Measurements from ENCODE around the gene SSH3.

Gene SSH3

GRCh38 chr11:67321313-67321871, 18.1 kb downstream of the SSH3 start:
- Histone ChIP-seq H3K4me3 (ENCODE audit: low read length) (no peak overlapping the region), H3K9ac (ENCODE audit: low read depth, low read length) (no peak overlapping the region), H3K27ac (ENCODE audit: low read length) (no peak overlapping the region), H3K27me3 (ENCODE audit: insufficient read depth, low read length) (peaks cover 32% of the 10 kb centered on the region), H3K9me3 (ENCODE audit: insufficient read depth, low read depth, low read length) (no peaks in the 10 kb centered on the region), H3K36me3 (ENCODE audit: insufficient read depth, low read depth, low read length) (no peaks in the 10 kb centered on the region), H3K4me1 (ENCODE audit: insufficient read depth, low read length) (no peaks in the 10 kb centered on the region)

GRCh38 chr11:67322049-67322448, 18.7 kb downstream of the SSH3 start:
- Histone ChIP-seq H3K27ac (ENCODE audit: low read length) (no peak overlapping the region), H3K4me1 (ENCODE audit: insufficient read depth, low read length) (no peaks in the 10 kb centered on the region), H3K27me3 (ENCODE audit: insufficient read depth, low read length) (peaks cover 32% of the 10 kb centered on the region), H3K9me3 (ENCODE audit: insufficient read depth, low read depth, low read length) (no peaks in the 10 kb centered on the region), H3K9ac (ENCODE audit: low read depth, low read length) (no peak overlapping the region), H3K4me3 (ENCODE audit: low read length) (no peak overlapping the region), H3K36me3 (ENCODE audit: insufficient read depth, low read depth, low read length) (no peaks in the 10 kb centered on the region)

- H3K27ac ChIP-seq (ENCODE audit: low read length) = no peak overlapping the region
- peaks cover 25% of the 10 kb centered on the region for H3K27me3 ChIP-seq (ENCODE audit: insufficient read depth, low read length)
- no peaks in the 10 kb centered on the region for H3K9me3 ChIP-seq (ENCODE audit: insufficient read depth, low read depth, low read length)
- no peak overlapping the region for H3K4me3 ChIP-seq (ENCODE audit: low read length)
- H3K9ac ChIP-seq (ENCODE audit: low read depth, low read length) = no peak overlapping the region
- H3K4me1 ChIP-seq (ENCODE audit: insufficient read depth, low read length) = no peaks in the 10 kb centered on the region
- no peaks in the 10 kb centered on the region for H3K36me3 ChIP-seq (ENCODE audit: insufficient read depth, low read depth, low read length)
Observed at GRCh38 chr11:67323526-67323925, 20.2 kb downstream of the SSH3 start.

- H3K27ac ChIP-seq (ENCODE audit: low read length) = no peak overlapping the region
Observed at GRCh38 chr11:67332081-67332691, 28.9 kb downstream of the SSH3 start.

GRCh38 chr11:67337257-67337656, 33.9 kb downstream of the SSH3 start:
- Histone ChIP-seq H3K36me3 (ENCODE audit: insufficient read depth, low read depth, low read length) (no peaks in the 10 kb centered on the region), H3K4me3 (ENCODE audit: low read length) (no peak overlapping the region), H3K27me3 (ENCODE audit: insufficient read depth, low read length) (no peaks in the 10 kb centered on the region), H3K4me1 (ENCODE audit: insufficient read depth, low read length) (no peaks in the 10 kb centered on the region), H3K27ac (ENCODE audit: low read length) (no peak overlapping the region), H3K9me3 (ENCODE audit: insufficient read depth, low read depth, low read length) (no peaks in the 10 kb centered on the region), H3K9ac (ENCODE audit: low read depth, low read length) (no peak overlapping the region)

More at GRCh38 chr11:67332081-67332691, 28.9 kb downstream of the SSH3 start:
- Histone ChIP-seq H3K9ac (ENCODE audit: low read depth, low read length) (no peak overlapping the region), H3K36me3 (ENCODE audit: insufficient read depth, low read depth, low read length) (no peaks in the 10 kb centered on the region), H3K4me1 (ENCODE audit: insufficient read depth, low read length) (no peaks in the 10 kb centered on the region), H3K4me3 (ENCODE audit: low read length) (no peak overlapping the region), H3K27me3 (ENCODE audit: insufficient read depth, low read length) (no peaks in the 10 kb centered on the region), H3K9me3 (ENCODE audit: insufficient read depth, low read depth, low read length) (no peaks in the 10 kb centered on the region)

- H3K36me3 ChIP-seq (ENCODE audit: insufficient read depth, low read depth, low read length) = no peaks in the 10 kb centered on the region
- H3K9me3 ChIP-seq (ENCODE audit: insufficient read depth, low read depth, low read length) = no peaks in the 10 kb centered on the region
- no peaks in the 10 kb centered on the region for H3K27me3 ChIP-seq (ENCODE audit: insufficient read depth, low read length)
- no peak overlapping the region for H3K27ac ChIP-seq (ENCODE audit: low read length)
- no peak overlapping the region for H3K9ac ChIP-seq (ENCODE audit: low read depth, low read length)
- 0 out of 2 replicates have a peak, but pooled peaks cover 3% of the 10 kb centered on the region for H3K4me1 ChIP-seq (ENCODE audit: insufficient read depth, low read length)
- no peak overlapping the region for H3K4me3 ChIP-seq (ENCODE audit: low read length)
Observed at GRCh38 chr11:67344264-67344663, 40.9 kb downstream of the SSH3 start.

- H3K9me3 ChIP-seq (ENCODE audit: insufficient read depth, low read depth, low read length) = no peaks in the 10 kb centered on the region
- no peak overlapping the region for H3K4me3 ChIP-seq (ENCODE audit: low read length)
- 0 out of 2 replicates have a peak, but pooled peaks cover 3% of the 10 kb centered on the region for H3K4me1 ChIP-seq (ENCODE audit: insufficient read depth, low read length)
- no peaks in the 10 kb centered on the region for H3K27me3 ChIP-seq (ENCODE audit: insufficient read depth, low read length)
- H3K9ac ChIP-seq (ENCODE audit: low read depth, low read length) = no peak overlapping the region
- no peak overlapping the region for H3K27ac ChIP-seq (ENCODE audit: low read length)
- H3K36me3 ChIP-seq (ENCODE audit: insufficient read depth, low read depth, low read length) = no peaks in the 10 kb centered on the region
Observed at GRCh38 chr11:67345247-67345919, 42.1 kb downstream of the SSH3 start.

GRCh38 chr11:67345920-67346819, 42.8 kb downstream of the SSH3 start:
- Histone ChIP-seq H3K4me3 (ENCODE audit: low read length) (no peak overlapping the region), H3K36me3 (ENCODE audit: insufficient read depth, low read depth, low read length) (no peaks in the 10 kb centered on the region), H3K9me3 (ENCODE audit: insufficient read depth, low read depth, low read length) (no peaks in the 10 kb centered on the region), H3K9ac (ENCODE audit: low read depth, low read length) (no peak overlapping the region), H3K27me3 (ENCODE audit: insufficient read depth, low read length) (no peaks in the 10 kb centered on the region), H3K4me1 (ENCODE audit: insufficient read depth, low read length) (0 out of 2 replicates have a peak, but pooled peaks cover 3% of the 10 kb centered on the region), H3K27ac (ENCODE audit: low read length) (no peak overlapping the region)

- Histone ChIP-seq H3K27me3 (ENCODE audit: insufficient read depth, low read length) (no peaks in the 10 kb centered on the region), H3K4me3 (ENCODE audit: low read length) (no peak overlapping the region), H3K36me3 (ENCODE audit: insufficient read depth, low read depth, low read length) (no peaks in the 10 kb centered on the region), H3K9ac (ENCODE audit: low read depth, low read length) (no peak overlapping the region), H3K4me1 (ENCODE audit: insufficient read depth, low read length) (0 out of 2 replicates have a peak, but pooled peaks cover 5% of the 10 kb centered on the region), H3K9me3 (ENCODE audit: insufficient read depth, low read depth, low read length) (no peaks in the 10 kb centered on the region), H3K27ac (ENCODE audit: low read length) (no peak overlapping the region)
Observed at GRCh38 chr11:67347964-67348749, 44.8 kb downstream of the SSH3 start.

GRCh38 chr11:67349036-67349435, 45.7 kb downstream of the SSH3 start:
- no peaks in the 10 kb centered on the region for H3K9me3 ChIP-seq (ENCODE audit: insufficient read depth, low read depth, low read length)
- H3K27ac ChIP-seq (ENCODE audit: low read length) = no peak overlapping the region
- H3K4me3 ChIP-seq (ENCODE audit: low read length) = no peak overlapping the region
- H3K4me1 ChIP-seq (ENCODE audit: insufficient read depth, low read length) = peaks cover 6% of the 10 kb centered on the region; the same call in 1 of the 2 replicates
- H3K27me3 ChIP-seq (ENCODE audit: insufficient read depth, low read length) = no peaks in the 10 kb centered on the region
- H3K36me3 ChIP-seq (ENCODE audit: insufficient read depth, low read depth, low read length) = no peaks in the 10 kb centered on the region
- H3K9ac ChIP-seq (ENCODE audit: low read depth, low read length) = no peak overlapping the region

GRCh38 chr11:67349457-67349856, 46.1 kb downstream of the SSH3 start:
- H3K9ac ChIP-seq (ENCODE audit: low read depth, low read length) = no peak overlapping the region
- H3K4me3 ChIP-seq (ENCODE audit: low read length) = no peak overlapping the region
- no peaks in the 10 kb centered on the region for H3K9me3 ChIP-seq (ENCODE audit: insufficient read depth, low read depth, low read length)
- peaks cover 10% of the 10 kb centered on the region; the same call in 1 of the 2 replicates for H3K4me1 ChIP-seq (ENCODE audit: insufficient read depth, low read length)
- no peaks in the 10 kb centered on the region for H3K27me3 ChIP-seq (ENCODE audit: insufficient read depth, low read length)
- no peaks in the 10 kb centered on the region for H3K36me3 ChIP-seq (ENCODE audit: insufficient read depth, low read depth, low read length)
- H3K27ac ChIP-seq (ENCODE audit: low read length) = no peak overlapping the region

Measured in iPS-20b (cell line).